SIG-M5 (cell line): Measurements from ENCODE around the gene PIM2.

Experiments
- DNase-seq: peaks from one replicate; lab custom pipeline; 2025; lab: John Stamatoyannopoulos, UW

The PIM2 gene

DNA sequence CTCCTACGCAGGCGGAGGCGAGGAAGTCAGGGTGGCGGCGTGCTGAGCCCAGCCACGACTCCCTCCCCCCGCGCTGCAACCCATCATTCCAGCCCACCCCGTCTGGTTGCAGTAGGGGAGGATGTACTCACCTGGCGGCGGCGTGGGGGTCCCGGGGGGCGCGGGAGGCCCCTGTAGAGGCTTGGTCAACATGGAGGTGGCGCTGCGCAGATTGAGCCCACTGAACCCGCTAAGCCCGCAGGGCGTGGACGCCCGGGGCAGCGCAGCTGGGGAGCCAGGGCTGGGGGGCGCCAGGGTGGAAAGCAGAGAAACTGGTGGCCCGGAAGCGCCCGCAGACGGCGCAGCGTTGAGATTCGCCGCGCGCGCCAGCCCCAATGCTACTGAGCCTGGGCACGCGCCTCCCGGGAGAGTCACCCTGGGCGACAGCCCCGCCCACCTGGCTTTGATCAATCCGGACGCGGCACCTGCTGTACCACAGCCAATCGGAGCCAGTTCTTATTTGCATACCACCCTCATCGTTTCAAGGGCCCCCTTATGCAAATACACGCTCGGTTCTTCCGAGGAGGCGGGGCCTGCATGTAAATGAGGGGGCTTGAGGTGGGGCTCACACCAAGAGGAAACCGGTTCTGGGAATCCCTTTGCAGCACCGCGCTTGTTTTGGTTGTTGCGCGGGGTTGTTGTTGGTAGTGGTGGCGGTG lies at the start of gene PIM2:
PIM2 (minus strand) TSS at position 382 of the 698 bp plus-strand sequence; CDS start at position 192, 190 bp downstream.
- peak; percentile 85 for DNase-seq

- no peak for DNase-seq
These were observed 49.6 kb upstream of the PIM2 start for GRCh38 chrX:48968377-48968776.

GRCh38 chrX:48966796-48967579 lies 48.2 kb upstream of the PIM2 start:
- DNase-seq, result no peak

GRCh38 chrX:48965959-48966358 lies 47.1 kb upstream of the PIM2 start:
- no peak for DNase-seq

DNA sequence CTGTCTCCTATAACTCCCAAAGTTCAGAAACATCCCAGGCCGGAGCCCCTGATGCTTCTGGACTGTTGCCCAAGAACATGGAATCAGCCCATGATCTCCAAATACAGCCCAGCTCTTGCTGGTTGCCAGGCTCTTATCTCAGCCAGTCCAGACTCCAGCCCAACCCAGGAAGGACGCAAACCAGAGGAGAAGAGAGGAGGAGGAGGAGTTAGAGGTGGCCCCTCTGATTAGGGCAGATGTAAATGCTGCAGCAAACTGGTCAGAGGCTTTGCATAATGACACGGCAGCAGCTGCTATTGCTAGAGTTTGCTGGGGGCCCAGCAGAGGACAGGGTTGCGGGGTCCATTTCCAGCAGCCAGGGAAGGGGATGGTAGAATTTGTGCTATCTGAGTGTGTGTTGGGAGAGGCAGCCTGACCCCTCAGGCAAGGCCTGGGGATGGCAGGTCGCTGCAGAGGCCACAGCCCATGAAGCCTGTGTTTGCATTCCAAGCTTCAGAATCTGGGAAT lies 42.8 kb upstream of the PIM2 start:
- no peak for DNase-seq

DNA sequence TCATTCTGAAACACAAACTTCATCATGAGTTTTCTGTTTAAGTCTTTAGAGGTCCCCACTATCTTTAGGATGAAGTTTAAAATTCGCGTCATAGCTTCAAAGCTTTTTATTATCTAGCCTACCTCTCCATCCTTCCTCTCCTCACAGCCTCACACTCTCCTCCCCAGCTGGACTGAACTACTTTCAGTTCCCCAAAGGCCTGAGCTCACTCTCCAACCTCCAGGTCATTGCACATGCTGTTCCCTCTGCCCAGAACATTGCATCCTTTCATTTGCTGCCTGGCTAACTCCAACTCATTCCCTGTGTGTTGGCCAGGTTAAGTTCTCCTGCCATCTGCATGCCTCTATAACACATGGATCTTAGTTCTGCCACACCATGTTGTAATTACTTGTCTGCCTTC lies 41.5 kb upstream of the PIM2 start:
- no peak for DNase-seq

DNA sequence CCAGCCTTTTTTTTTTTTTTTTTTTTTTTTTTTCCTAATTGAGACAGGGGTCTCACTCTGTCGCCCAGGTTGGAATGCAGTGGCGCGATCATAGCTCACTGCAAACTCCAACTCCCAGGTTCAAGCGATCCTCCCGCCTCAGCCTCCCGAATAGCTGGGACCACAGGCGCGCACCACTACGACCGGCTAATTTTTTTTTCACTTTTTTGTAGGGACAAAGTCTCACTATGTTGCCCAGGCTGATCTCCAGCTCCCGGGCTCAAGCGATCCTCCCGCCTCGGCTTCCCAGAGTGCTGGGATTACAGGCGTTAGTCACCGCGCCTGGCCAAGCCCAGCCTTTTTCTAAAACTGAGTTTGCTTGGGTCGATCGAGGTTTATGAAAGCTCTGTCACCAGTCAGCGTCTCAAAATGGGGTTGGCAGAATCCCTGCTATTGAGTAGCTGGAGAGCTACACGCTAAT lies 39.8 kb upstream of the PIM2 start:
- DNase-seq, result no peak

DNA sequence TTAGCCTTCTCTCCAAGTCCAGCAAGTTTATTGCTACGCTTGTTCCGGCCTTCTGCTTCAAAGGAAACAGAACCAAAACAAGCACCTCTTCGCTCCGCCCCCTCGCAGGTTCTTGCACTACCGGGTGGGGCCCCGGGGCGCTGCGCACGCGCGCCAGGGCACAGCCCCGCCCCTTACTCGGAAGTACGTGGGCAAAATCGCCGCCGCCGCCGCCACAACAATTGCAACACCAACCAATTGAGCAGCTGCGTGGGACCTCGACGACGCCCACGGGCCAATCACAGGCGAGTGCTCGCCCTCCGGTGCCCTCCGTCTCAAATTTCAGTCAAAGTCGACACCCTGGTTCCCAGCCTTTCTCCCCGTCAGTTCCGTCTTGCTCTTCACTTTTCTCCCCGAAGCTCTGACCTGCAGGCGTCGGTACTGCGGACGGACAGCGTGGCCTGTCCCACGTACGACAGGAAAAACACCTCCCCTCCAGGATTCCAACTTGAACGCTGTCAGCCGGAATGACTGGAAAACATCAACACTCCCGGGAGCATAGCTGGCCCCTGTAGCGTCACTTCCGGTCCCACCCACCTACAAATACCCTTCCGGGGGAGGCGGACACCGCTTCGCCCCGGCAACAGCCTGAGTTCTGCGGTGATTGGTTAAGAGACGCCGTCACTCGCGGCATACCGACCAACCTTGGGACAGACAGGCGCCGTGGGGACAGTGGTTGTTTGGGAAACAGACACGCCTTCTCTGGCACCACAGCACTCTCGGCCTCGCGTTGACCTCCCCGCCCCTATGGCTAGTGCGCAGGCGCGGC lies 39.2 kb upstream of the PIM2 start:
- DNase-seq, result peak; percentile 81

DNA sequence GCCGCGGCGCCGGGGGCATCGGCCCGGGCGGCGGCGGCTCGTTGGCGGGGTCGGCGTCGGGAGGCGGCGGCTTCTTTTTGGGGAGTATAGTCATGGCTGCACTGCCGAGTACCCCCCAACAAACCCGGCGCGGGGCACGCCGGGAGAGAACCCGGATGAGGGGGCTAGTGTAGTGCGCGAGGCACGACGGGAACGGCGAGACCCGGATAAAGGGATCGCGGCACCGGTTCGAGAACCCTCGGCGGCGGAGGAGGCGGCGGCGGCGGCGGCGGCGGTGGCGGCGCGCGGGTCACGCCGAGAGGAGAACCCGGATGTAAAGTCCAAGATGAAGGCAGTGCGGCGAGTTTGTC lies 38.6 kb upstream of the PIM2 start, which contains the start of gene OTUD5:
OTUD5 (minus strand) TSS at position 131 of the 350 bp plus-strand sequence; CDS start at position 94, 37 bp downstream.
- DNase-seq, result no peak

- DNase-seq, result no peak
These were observed 38.0 kb upstream of the PIM2 start for GRCh38 chrX:48956728-48957414.

- no peak for DNase-seq
These were observed 29.8 kb upstream of the PIM2 start for GRCh38 chrX:48948589-48948988.

- no peak for DNase-seq
These were observed 26.9 kb upstream of the PIM2 start for GRCh38 chrX:48945517-48946348.

DNA sequence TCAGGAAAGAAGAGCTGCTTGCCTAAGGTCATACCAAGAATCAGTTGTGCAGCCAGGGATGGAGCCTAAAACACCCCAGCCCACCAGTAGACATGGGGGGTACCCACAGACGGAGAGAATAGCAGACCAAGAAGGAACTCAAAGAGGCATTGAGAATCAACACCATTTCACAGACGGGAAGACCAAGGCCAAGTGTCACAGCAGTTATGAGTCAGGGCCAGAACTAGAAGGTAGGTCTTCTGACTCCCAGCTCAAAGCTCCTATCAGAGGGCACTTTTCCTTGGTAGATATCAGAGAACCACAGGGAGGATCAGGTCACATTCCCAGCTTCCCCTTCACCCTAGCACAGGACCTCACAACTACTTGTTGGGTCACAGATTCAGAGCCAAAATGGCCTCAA lies 24.1 kb upstream of the PIM2 start:
- no peak for DNase-seq

DNA sequence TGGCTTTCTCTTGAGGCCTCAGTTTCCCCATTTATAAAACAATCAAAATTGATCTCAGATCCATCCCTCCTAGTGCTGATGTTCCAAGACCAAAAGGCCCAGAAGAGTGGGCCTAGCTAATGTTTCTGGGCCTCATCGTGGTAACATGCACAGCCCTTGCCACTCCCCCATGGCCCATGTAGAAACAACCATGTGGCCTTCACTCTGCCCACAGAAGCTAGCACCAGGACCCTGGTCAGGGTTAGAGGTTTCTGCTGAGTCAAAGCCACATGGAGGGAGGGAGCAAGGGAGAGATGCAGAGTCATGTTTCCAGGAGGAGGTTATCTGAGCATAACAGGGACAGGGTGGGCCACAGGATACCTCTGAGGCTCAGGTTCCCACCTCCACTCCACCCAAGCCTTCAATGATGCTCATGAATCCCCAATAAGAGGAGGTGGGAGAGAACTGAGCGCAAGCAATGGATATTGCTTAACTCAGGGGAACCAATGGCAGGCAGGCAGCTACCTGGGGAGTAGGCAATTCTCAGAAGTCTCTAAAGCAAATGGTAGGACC lies 21.7 kb upstream of the PIM2 start:
- no peak for DNase-seq

DNA sequence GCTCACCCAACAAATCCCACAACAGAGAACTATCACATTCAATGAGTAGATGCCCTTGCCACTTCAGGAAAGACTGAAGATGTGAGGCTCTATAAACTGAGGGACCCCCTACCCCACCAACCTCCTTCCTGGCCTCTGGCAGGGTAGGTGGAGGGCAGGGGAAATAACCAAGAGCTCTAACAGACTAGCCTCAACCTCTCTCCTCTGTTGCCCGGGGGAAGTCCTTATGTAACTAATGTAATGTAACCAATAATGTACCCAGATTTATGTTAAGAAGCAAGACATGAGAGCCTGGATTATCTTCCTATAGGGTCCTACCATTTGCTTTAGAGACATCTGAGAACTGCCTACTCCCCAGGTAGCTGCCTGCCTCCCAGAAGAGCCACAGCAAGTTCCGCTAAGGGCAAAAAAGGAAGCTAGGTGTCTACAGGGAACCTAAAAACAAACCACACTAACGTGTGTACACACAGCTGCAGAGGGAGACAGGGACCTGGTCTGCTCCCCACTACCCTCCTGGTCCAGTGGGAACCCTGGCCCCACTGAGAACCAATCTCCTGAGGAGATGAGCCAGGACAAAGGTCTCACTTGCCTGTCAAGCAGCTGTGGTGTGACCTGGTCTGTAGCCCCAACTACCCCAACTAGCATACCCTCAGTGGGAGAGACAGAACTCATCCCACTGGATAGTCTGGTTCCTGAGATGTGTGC lies 20.9 kb upstream of the PIM2 start:
- DNase-seq, result no peak

DNA sequence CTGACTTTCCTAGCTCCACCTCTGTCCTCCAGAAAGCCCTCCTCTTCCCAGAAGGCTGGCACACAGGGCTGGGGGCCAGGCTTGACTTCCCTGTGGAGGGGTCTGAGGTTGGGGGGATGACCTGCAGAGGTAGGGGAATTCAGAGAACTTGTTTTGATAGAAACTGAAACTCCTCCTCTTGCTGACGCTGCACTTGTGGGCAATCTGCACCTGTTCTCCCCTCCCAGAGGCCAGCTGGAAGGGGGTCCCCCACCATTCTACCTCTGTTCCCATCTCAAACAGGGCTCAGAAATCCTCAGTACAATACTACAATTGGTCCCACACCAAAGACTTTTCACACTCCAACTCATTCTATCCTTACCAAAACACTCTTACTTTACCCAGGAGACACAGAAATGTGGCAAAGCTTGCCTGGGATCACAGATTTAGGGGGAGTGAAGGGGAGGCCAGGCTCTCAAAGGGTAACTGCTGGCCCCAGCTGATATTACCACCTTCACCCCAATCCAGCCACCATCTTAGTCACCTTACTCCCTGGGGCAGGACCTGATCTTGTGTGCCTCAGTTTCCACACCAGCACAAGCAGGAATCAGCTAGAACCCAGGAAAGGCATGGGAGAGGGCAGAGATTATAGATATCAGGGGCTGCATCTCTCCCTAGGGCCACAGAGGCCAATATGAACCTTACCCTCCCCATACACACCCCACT lies 20.0 kb upstream of the PIM2 start:
- no peak for DNase-seq

DNA sequence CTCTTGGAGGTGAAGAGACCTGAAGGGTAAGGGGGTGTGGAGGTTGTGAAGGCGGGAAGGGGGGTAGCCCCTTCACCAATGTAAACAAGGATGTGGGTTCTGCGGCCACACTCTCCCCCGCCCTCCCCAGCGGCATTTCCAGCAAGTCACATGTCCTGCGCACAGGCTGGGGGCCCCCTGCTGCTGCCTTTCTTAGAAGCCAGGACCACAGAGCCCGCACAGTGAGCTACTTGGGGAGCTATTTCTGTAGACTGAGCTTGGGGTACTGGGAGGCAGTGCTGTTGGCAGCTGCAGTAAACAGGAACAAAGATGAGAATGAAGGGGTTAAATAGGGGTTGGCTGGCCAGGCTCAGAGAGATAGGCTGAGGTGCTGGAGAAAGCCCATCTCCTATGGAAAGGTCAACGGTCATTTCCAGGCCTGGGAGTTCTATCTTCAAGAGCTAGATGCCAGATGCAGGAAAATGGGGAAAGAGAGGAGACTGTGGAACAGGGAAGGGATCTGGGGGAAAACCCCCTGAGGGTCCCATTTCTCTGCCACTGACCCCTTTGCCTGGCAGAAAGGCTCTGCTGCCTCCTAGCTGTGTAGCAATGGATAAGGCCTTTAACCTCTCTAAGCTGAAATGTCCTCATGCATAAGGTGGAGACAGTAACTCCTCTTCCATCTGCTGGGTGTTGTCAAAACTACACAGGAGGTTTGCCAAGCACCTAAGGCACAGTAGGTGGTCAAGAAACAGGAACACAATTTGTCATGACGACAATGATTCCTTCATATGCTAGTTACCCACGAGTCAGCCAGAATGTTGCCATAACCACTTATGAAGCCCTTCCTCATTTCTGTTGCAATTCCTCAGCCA lies 18.5 kb upstream of the PIM2 start:
- DNase-seq, result peak; percentile 81

- DNase-seq, result no peak
These were observed 17.7 kb upstream of the PIM2 start for GRCh38 chrX:48936429-48937053.
